Neural cell (in vitro differentiated cells): ENCODE data around the gene TIPRL. TPM values are rescaled to one million over a fixed set of nuclear protein-coding genes. Genes with fewer than 3 reads are reported as not detected.

Experiments
- H2AFZ ChIP-seq: fragments of 200-600, 300-800 bp; sonication (generic), shearing (Covaris generic); 2 replicates; pipeline ENCODE4 v1.6.0; 2014; ENCODE audit warnings: low read depth, mild to moderate bottlenecking, antibody characterized with exemption, low read length, moderate library complexity
- H3F3A ChIP-seq: fragments of 200-600 bp; shearing (Covaris generic); 2 replicates; pipeline ENCODE4 v1.6.1; 2016; ENCODE audit warnings: mild to moderate bottlenecking, moderate library complexity, mixed read lengths, antibody characterized with exemption, low read length; ENCODE audit not compliant: insufficient read depth, poor library complexity, severe bottlenecking
- H3K27ac ChIP-seq: fragments of 200-600, 300-800 bp; sonication (generic), shearing (Covaris generic); 2 replicates; pipeline ENCODE4 v1.5.1; 2014; ENCODE audit warnings: mild to moderate bottlenecking, low read length, moderate library complexity
- H3K27me3 ChIP-seq: fragments of 300-800, 200-600 bp; sonication (generic), shearing (Covaris generic); 2 replicates; pipeline ENCODE4 v1.6.0; 2014; ENCODE audit warnings: mild to moderate bottlenecking, low read depth, low read length, moderate library complexity; ENCODE audit not compliant: insufficient read depth
- H3K36me3 ChIP-seq: fragments of 300-800, 200-600 bp; sonication (generic), shearing (Covaris generic); 2 replicates; pipeline ENCODE4 v1.5.1; 2014; ENCODE audit warnings: mild to moderate bottlenecking, antibody characterized with exemption, low read length, moderate library complexity; ENCODE audit not compliant: insufficient read depth
- H3K4me2 ChIP-seq: fragments of 300-800, 200-600 bp; sonication (generic), shearing (Covaris generic); 2 replicates; pipeline ENCODE4 v1.6.0; 2014; ENCODE audit warnings: mild to moderate bottlenecking, low read length
- H3K4me3 ChIP-seq: fragments of 300-800, 200-600 bp; sonication (generic), shearing (Covaris generic); 2 replicates; pipeline ENCODE4 v1.5.1; 2014; ENCODE audit warnings: mild to moderate bottlenecking, low read length, moderate library complexity
- H3K79me2 ChIP-seq: fragments of 200-600 bp; shearing (Covaris generic); replicated peaks from 2 replicates; pipeline ENCODE4 v1.6.0; 2014; ENCODE audit warnings: mild to moderate bottlenecking, low read length, moderate library complexity; ENCODE audit not compliant: insufficient read depth
- H3K9ac ChIP-seq: fragments of 300-800, 200-600 bp; sonication (generic), shearing (Covaris generic); 2 replicates; pipeline ENCODE4 v1.6.1; 2016; ENCODE audit warnings: mild to moderate bottlenecking, low read length, mixed read lengths
- H3K9me2 ChIP-seq: fragments of 200-600 bp; shearing (Covaris generic); 2 replicates; pipeline ENCODE4 v1.6.1; 2016; ENCODE audit warnings: mild to moderate bottlenecking, low read length, mixed read lengths; ENCODE audit not compliant: insufficient read depth
- H3K9me3 ChIP-seq: fragments of 200-600, 300-800 bp; sonication (generic), shearing (Covaris generic); 2 replicates; pipeline ENCODE4 v1.6.1; 2016; ENCODE audit warnings: mild to moderate bottlenecking, mixed run types, low read length, moderate library complexity, mixed read lengths
- H4K20me1 ChIP-seq: fragments of 200-600 bp; shearing (Covaris generic); 2 replicates; pipeline ENCODE4 v1.6.1; 2016; ENCODE audit warnings: mild to moderate bottlenecking, mixed run types; ENCODE audit not compliant: insufficient read depth
- CTCF ChIP-seq: fragments of 450-650 bp; IDR thresholded peaks from 2 replicates; pipeline ENCODE4 v1.5.1; 2014; ENCODE audit warnings: antibody characterized with exemption, mild to moderate bottlenecking, moderate library complexity; ENCODE audit not compliant: poor library complexity, severe bottlenecking
- EP300 ChIP-seq: fragments of 450-650 bp; conservative IDR thresholded peaks from 2 replicates; pipeline ENCODE4 v1.6.1; 2014; ENCODE audit warnings: antibody characterized with exemption, mild to moderate bottlenecking, moderate library complexity; ENCODE audit not compliant: poor library complexity, severe bottlenecking
- EZH2 ChIP-seq: fragments of 200-600, 300-800 bp; shearing (Covaris generic), sonication (generic); IDR thresholded peaks from 2 replicates; pipeline ENCODE4 v1.6.1; 2014; ENCODE audit warnings: antibody characterized with exemption, low read length, borderline replicate concordance, mild to moderate bottlenecking; ENCODE audit not compliant: insufficient read depth, poor library complexity, severe bottlenecking
- MXI1 ChIP-seq: fragments of 450-650 bp; conservative IDR thresholded peaks from 2 replicates; pipeline ENCODE4 v1.6.1; 2014; ENCODE audit warnings: antibody characterized with exemption, mild to moderate bottlenecking; ENCODE audit not compliant: poor library complexity, severe bottlenecking
- POLR2AphosphoS5 ChIP-seq: IDR thresholded peaks from 2 replicates; pipeline ENCODE4 v1.6.1; 2012
- RAD21 ChIP-seq: fragments of 450-650 bp; conservative IDR thresholded peaks from 2 replicates; pipeline ENCODE4 v1.6.1; 2014; ENCODE audit warnings: antibody characterized with exemption, mild to moderate bottlenecking, moderate library complexity
- REST ChIP-seq: IDR thresholded peaks from 2 replicates; pipeline ENCODE4 v1.6.1; 2012; ENCODE audit warnings: borderline replicate concordance
- SMC3 ChIP-seq: fragments of 450-650 bp; conservative IDR thresholded peaks from 2 replicates; pipeline ENCODE4 v1.6.1; 2014; ENCODE audit warnings: antibody characterized with exemption, mild to moderate bottlenecking, moderate library complexity; ENCODE audit not compliant: poor library complexity
- TAF1 ChIP-seq: IDR thresholded peaks from 2 replicates; pipeline ENCODE4 v1.6.1; 2012; ENCODE audit warnings: low read depth
- polyA plus RNA-seq: library from polyadenylated mRNA; depleted of rRNA; stranded (reverse); fragments of >200 nt; gene quantifications from 2 replicates; pipeline ENCODE4 v1.2.3, GENCODE V29; 2014

Gene TIPRL
- polyA plus RNA-seq, 1 donor from 2014 or later: 131 TPM

GRCh38 chr1:168161459-168161858, 17.3 kb upstream of the TIPRL start:
- H2AFZ ChIP-seq: no peak overlapping the region
- H3K4me2 ChIP-seq: no peak overlapping the region
- no peaks in the 10 kb centered on the region for H3K27me3 ChIP-seq
- no peaks in the 10 kb centered on the region for H3F3A ChIP-seq
- no peaks in the 10 kb centered on the region for H3K9me3 ChIP-seq
- no peaks in the 10 kb centered on the region for H3K9me2 ChIP-seq
- no peak overlapping the region for H3K9ac ChIP-seq
- TF ChIP-seq REST (no peak), POLR2AphosphoS5 (no peak), MXI1 (no peak), EP300 (no peak), CTCF (no peak)
- no peaks in the 10 kb centered on the region for H3K79me2 ChIP-seq
- H3K4me3 ChIP-seq: no peak overlapping the region
- no peaks in the 10 kb centered on the region for H4K20me1 ChIP-seq
- no peak overlapping the region for H3K27ac ChIP-seq
- H3K36me3 ChIP-seq: no peaks in the 10 kb centered on the region

- Histone ChIP-seq H2AFZ (no peak overlapping the region), H3K4me2 (no peak overlapping the region), H3K27me3 (no peaks in the 10 kb centered on the region), H3K79me2 (no peaks in the 10 kb centered on the region), H3K9ac (no peak overlapping the region), H3K9me3 (no peaks in the 10 kb centered on the region), H4K20me1 (no peaks in the 10 kb centered on the region), H3K4me3 (no peak overlapping the region), H3K27ac (no peak overlapping the region), H3K36me3 (no peaks in the 10 kb centered on the region), H3K9me2 (no peaks in the 10 kb centered on the region), H3F3A (no peaks in the 10 kb centered on the region)
- no peak for TF ChIP-seq EZH2
- TF ChIP-seq TAF1: no peak
- TF ChIP-seq RAD21: no peak
- no peak for TF ChIP-seq MXI1
- no peak for TF ChIP-seq CTCF
- no peak for TF ChIP-seq REST
- TF ChIP-seq POLR2AphosphoS5: no peak
- TF ChIP-seq EP300: no peak
- TF ChIP-seq SMC3: no peak
Observed at GRCh38 chr1:168163670-168164069, 15.1 kb upstream of the TIPRL start.
